HFF-Myc (cell line): ENCODE results near the gene C1orf210.

Experiments used
- DNase-seq: peaks from one replicate; pipeline ENCODE4 v3.0.0-alpha.2; 2011; ENCODE audit warnings: low read depth; ENCODE audit errors: extremely low read depth
- H3K4me3 ChIP-seq: replicated peaks from 2 replicates; pipeline ENCODE4 v1.5.1; 2011; ENCODE audit warnings: low read depth, mild to moderate bottlenecking, control low read depth, low read length
- TF ChIP-seq, protein P1 (sequence below): IDR thresholded peaks from 2 replicates; pipeline ENCODE4 v1.5.1; 2012; ENCODE audit warnings: mild to moderate bottlenecking, low read depth, low read length, control low read depth; ENCODE audit errors: missing control alignments

Gene C1orf210

DNA sequence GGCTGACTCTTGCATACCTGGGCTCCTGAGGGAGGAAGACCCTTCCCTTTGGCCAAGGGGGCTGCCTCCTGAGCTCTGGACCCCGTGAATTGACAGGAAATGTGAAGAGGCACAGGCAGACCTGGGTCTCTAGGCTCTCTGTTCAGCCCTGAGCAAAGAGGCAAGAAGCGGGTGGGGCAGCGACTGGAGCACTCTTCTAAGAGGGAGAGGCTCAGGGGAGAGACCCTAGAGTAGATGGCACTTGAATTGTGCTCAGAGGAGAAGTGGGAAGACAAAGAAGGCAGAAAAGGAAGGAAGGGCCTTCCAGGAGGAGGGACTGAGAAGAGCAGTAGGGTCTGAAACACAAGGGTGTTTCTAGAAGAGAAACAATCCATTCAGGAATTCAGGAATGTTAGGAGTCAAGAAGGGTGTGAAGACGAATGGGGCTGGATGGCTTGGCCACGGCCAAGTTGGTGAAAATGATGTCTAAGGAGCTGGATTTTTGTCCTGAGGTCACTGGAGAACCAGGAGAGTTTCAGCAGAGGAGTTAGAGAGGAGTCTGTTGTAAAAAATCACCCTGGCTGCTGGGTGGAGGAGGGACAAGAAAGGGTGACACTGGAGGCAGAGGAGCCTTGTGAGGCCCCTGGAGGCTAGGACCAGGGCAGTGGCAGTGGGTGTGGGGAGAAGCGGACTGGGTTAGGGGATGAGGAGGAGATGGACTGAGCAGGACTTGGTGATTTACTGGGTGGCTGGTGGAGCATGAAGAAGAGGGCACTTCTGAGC is 20.7 kb upstream of the C1orf210 start:
- TF ChIP-seq, protein P1, sequence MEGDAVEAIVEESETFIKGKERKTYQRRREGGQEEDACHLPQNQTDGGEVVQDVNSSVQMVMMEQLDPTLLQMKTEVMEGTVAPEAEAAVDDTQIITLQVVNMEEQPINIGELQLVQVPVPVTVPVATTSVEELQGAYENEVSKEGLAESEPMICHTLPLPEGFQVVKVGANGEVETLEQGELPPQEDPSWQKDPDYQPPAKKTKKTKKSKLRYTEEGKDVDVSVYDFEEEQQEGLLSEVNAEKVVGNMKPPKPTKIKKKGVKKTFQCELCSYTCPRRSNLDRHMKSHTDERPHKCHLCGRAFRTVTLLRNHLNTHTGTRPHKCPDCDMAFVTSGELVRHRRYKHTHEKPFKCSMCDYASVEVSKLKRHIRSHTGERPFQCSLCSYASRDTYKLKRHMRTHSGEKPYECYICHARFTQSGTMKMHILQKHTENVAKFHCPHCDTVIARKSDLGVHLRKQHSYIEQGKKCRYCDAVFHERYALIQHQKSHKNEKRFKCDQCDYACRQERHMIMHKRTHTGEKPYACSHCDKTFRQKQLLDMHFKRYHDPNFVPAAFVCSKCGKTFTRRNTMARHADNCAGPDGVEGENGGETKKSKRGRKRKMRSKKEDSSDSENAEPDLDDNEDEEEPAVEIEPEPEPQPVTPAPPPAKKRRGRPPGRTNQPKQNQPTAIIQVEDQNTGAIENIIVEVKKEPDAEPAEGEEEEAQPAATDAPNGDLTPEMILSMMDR, result no peak
- no peak overlapping the region for H3K4me3 ChIP-seq
- DNase-seq, result no peak

DNA sequence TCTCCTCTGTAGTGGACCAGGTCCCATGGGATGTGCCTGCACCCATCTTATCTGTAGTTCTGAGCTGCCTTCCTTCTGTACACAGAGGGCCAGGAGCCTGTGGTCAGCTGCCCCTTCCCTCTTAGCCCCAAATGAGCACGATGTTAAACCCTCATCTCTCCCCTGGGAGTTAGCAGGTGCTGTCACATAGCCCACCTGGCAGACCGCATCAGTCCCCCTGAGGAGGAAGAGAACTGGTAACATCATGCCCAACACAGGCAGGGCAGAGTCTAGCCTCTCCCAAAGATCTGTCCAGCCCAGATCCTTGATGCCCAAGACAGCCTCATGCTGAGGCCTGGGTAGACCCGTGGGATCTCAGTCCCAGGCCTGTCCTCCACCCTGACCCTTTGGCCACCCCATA is 20.1 kb upstream of the C1orf210 start:
- TF ChIP-seq, protein P1, result no peak
- no peak overlapping the region for H3K4me3 ChIP-seq
- no peak for DNase-seq

DNA sequence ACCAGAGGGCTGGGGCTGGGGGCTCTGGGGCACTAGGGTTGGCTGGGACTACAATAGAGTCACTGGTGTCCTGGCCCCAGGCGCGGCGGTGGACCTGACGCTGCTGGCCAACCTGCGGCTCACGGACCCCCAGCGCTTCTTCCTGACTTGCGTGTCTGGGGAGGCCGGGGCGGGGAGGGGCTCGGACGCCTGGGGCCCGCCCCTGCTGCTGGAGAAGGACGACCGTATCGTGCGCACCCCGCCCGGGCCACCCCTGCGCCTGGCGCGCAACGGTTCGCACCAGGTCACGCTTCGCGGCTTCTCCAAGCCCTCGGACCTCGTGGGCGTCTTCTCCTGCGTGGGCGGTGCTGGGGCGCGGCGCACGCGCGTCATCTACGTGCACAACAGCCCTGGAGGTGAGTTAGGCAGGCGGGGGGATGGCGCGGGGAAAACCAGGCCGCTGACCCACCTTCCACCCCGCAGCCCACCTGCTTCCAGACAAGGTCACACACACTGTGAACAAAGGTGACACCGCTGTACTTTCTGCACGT is 19.5 kb upstream of the C1orf210 start:
- TF ChIP-seq, protein P1, result no peak
- H3K4me3 ChIP-seq, result no peak overlapping the region
- DNase-seq, result no peak

DNA sequence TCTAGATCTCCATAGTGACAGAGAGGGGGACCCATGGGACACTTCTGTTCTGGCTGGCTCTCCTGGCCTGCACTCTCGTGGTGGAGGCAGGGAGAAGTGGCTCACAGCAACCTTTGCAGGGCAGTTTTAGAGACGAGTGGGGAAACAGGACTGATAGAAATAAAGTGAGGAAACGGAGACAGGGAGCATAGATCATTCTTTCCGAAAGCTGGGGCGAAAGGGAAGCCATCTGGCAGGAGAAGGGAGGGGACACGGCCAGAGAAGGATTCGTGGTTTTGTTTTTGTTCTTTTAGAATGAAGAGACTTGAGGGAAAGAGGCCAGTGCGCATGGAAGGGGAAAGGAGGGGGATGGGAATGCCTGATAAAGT is 18.9 kb upstream of the C1orf210 start:
- DNase-seq, result no peak
- TF ChIP-seq, protein P1, result no peak
- H3K4me3 ChIP-seq, result no peak overlapping the region

DNA sequence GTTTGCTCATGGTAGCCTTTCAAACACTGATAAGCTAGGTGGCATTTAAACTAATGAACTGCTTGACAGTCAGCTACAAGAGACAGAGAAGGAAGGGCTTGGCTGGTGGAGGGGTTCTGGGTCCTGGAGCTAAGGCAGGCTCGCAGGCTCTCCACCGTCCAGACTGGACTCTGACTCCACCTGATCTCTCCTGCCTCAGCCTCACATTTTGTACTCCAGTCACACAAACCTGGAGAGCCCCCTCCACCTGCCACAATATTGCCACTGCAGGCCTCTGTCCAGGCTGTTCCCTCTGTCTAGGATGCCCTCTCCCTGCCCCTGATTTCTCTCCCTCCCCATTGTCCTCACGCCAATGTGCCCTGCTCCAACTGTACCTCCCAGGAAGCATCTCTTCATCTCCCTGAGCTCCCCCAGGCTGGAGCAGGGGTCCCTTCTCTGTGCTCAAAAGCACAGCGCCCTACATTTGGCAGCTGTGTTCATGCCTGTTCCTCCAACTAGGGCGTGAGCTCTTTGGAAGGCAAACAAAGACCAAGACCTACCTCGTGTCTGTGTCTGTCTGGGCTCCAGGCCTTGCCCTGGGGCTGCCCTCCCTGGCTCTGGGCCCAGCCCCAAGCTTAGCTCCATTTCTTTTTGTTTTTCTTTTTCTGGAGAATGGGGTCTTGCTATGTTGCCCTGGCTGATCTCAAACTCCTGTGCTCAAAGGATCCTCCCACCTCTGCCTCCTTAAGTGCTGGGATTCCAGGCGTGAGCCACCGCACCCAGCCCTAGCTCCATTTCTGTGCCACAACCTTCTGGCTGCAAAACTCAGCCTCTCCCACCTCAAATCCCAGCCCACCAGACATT is 18.3 kb upstream of the C1orf210 start:
- DNase-seq, result no peak
- TF ChIP-seq, protein P1, result no peak
- H3K4me3 ChIP-seq, result no peak overlapping the region

DNA sequence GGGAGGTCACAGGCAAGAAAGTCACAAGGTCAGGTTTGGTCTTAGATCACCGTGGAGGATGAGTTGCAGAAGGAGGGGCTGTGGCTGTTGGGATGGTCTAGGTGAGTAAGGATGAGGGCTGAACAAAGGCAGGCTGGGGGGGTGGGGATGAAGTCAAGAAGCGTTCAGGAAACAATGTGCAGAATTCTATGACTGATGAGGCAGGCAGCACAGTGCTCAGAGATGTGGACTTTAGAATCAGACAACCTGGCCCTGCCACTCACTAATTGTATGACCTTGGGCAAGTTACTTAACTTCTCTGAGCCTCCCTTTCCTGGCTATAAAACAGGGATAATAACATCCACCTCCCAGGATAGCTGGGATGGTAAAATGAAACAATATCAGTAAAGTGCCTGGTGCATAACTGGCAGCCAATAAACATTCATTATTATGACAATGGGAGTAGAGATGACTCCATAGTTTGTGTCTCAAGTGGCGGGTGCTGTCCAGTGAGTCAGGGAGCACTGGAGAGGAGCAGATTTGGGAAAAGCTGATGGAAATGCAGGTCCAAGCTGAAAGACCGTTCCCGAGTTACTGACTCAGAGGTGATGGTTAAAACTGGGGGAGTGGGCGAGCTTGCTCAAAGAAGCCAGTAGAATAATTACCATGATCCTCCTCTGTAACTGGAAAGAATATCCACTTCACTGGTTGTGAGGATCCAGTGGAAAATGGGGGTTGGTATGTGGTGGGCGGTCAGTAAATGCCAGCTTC is 17.5 kb upstream of the C1orf210 start:
- DNase-seq, result no peak
- no peak overlapping the region for H3K4me3 ChIP-seq
- TF ChIP-seq, protein P1, result no peak
